ENCODE results near the gene DOCK4.
"Not testable (repeated sequence)": the region's sequence is repeated elsewhere in the genome, so short reads cannot be mapped to it uniquely, and the experiment has no call there.

DOCK4 gene

GRCh38 chr7:112206238-112206990, at the start of gene DOCK4, which contains the start of gene ZNF277:
DOCK4 (minus strand) TSS chr7:112206399; CDS start chr7:112206138, 261 bp downstream.
ZNF277 (plus strand) TSS chr7:112206695; CDS start chr7:112206717, 22 bp downstream.
- in situ Hi-C loops (cut with MboI; ENCODE audit: low sequenced_read_pairs): no loop called here

GRCh38 chr7:112255388-112255720, 49.2 kb upstream of the DOCK4 start:
- in situ Hi-C loops (cut with MboI; ENCODE audit: low sequenced_read_pairs): no loop called here

GRCh38 chr7:112254709-112255387, 48.6 kb upstream of the DOCK4 start:
- in situ Hi-C loops (cut with MboI; ENCODE audit: low sequenced_read_pairs): no loop called here

- in situ Hi-C loops (cut with MboI; ENCODE audit: low sequenced_read_pairs): no loop called here
These were observed 48.0 kb upstream of the DOCK4 start for GRCh38 chr7:112254156-112254555.

- in situ Hi-C loops (cut with MboI; ENCODE audit: low sequenced_read_pairs): no loop called here
These were observed 46.5 kb upstream of the DOCK4 start for GRCh38 chr7:112252691-112253090.

- in situ Hi-C loops (cut with MboI; ENCODE audit: low sequenced_read_pairs): no loop called here
These were observed 45.9 kb upstream of the DOCK4 start for GRCh38 chr7:112252141-112252540.

GRCh38 chr7:112249967-112250366, 43.8 kb upstream of the DOCK4 start:
- in situ Hi-C loops (cut with MboI; ENCODE audit: low sequenced_read_pairs): not testable (repeated sequence)

GRCh38 chr7:112248598-112248997, 42.4 kb upstream of the DOCK4 start:
- in situ Hi-C loops (cut with MboI; ENCODE audit: low sequenced_read_pairs): no loop called here

- in situ Hi-C loops (cut with MboI; ENCODE audit: low sequenced_read_pairs): no loop called here
These were observed 32.8 kb upstream of the DOCK4 start for GRCh38 chr7:112238852-112239610.

- in situ Hi-C loops (cut with MboI; ENCODE audit: low sequenced_read_pairs): no loop called here
These were observed 32.1 kb upstream of the DOCK4 start for GRCh38 chr7:112238330-112238729.

GRCh38 chr7:112236597-112236996, 30.4 kb upstream of the DOCK4 start:
- in situ Hi-C loops (cut with MboI; ENCODE audit: low sequenced_read_pairs): no loop called here

GRCh38 chr7:112234147-112234546, 27.9 kb upstream of the DOCK4 start:
- in situ Hi-C loops (cut with MboI; ENCODE audit: low sequenced_read_pairs): no loop called here

- in situ Hi-C loops (cut with MboI; ENCODE audit: low sequenced_read_pairs): no loop called here
These were observed 27.0 kb upstream of the DOCK4 start for GRCh38 chr7:112233048-112233697.

- in situ Hi-C loops (cut with MboI; ENCODE audit: low sequenced_read_pairs): no loop called here
These were observed 26.2 kb upstream of the DOCK4 start for GRCh38 chr7:112232212-112232978.

GRCh38 chr7:112228632-112229031, 22.4 kb upstream of the DOCK4 start:
- in situ Hi-C loops (cut with MboI; ENCODE audit: low sequenced_read_pairs): no loop called here

- in situ Hi-C loops (cut with MboI; ENCODE audit: low sequenced_read_pairs): no loop called here
These were observed 20.6 kb upstream of the DOCK4 start for GRCh38 chr7:112226701-112227276.

GRCh38 chr7:112225006-112225405, 18.8 kb upstream of the DOCK4 start:
- in situ Hi-C loops (cut with MboI; ENCODE audit: low sequenced_read_pairs): no loop called here

GRCh38 chr7:112224186-112224585, 18.0 kb upstream of the DOCK4 start:
- in situ Hi-C loops (cut with MboI; ENCODE audit: low sequenced_read_pairs): no loop called here

GRCh38 chr7:112223310-112223709, 17.1 kb upstream of the DOCK4 start:
- in situ Hi-C loops (cut with MboI; ENCODE audit: low sequenced_read_pairs): no loop called here

- in situ Hi-C loops (cut with MboI; ENCODE audit: low sequenced_read_pairs): no loop called here
These were observed 14.8 kb upstream of the DOCK4 start for GRCh38 chr7:112220877-112221434.
